HepG2 (cell line): ENCODE measurements around the gene FAM163A. TPM values are rescaled to one million over a fixed set of nuclear protein-coding genes. Genes with fewer than 3 reads are reported as not detected.

ENCODE experiments used
- ATAC-seq: fragments of 200-7000 bp; cut with Tn5 transposase; 3 replicates; pipeline ENCODE4 v1.9.1; 2020; ENCODE audit warnings: mild to moderate bottlenecking, moderate library complexity
- BruUV-seq: library from RNA; stranded (reverse); fragments of 400-500 nt; replicated peaks from 2 replicates; lab custom pipeline; 2021; lab: Mats Ljungman, UMichigan
- CTCF ChIA-PET: fragments of 300-600 bp; formaldehyde crosslinking; extraction: SDS; loops from one replicate; lab custom pipeline; 2021; ENCODE audit warnings: low total read pairs, inconsistent platforms, low intra/inter-chr PET ratio; lab: Yijun Ruan, JAX
- POLR2A ChIA-PET: fragments of 350-600 bp; sonication (Branson Sonifier 250); formaldehyde crosslinking; loops from one replicate; lab custom pipeline; 2020; ENCODE audit warnings: antibody characterized with exemption, inconsistent platforms; lab: Yijun Ruan, JAX
- DNase-seq: peaks from one replicate; pipeline ENCODE4 v3.0.0-alpha.2; 2015; ENCODE audit warnings: low spot score
- FAIRE-seq: peaks from 3 replicates; lab custom pipeline; 2011; peaks lifted over from hg19 to GRCh38; lab: Jason Lieb, UNC
- H2AFZ ChIP-seq: one replicate; pipeline ENCODE4 v1.6.1; 2011; ENCODE audit warnings: low read length, inconsistent platforms
- H3K27ac ChIP-seq: fragments of 300-600 bp; 3 replicates; pipeline ENCODE4 v1.8.0; 2011; ENCODE audit warnings: mixed run types, mild to moderate bottlenecking, mixed read lengths, low read length, inconsistent platforms; ENCODE audit not compliant: insufficient read depth; ENCODE audit errors: extremely low read length
- H3K27me3 ChIP-seq, 2 experiments: fragments of 200-600 bp in 1 of 2; 2 replicates in 1 of 2; 3 replicates in 1 of 2; pipeline versions ENCODE4 v1.6.0 to v1.8.0; 2011; ENCODE audit warnings: low read length in 2 of 2, mild to moderate bottlenecking in 2 of 2, moderate library complexity in 2 of 2, inconsistent platforms in 1 of 2; ENCODE audit not compliant: insufficient read depth in 2 of 2, control insufficient read depth in 1 of 2
- H3K36me3 ChIP-seq, 2 experiments: fragments of 200-600 bp in 1 of 2; replicated peaks in 1 of 2; 2 replicates in 1 of 2; 3 replicates in 1 of 2; pipeline versions ENCODE4 v1.5.1 to v1.8.0; 2011; ENCODE audit warnings: low read length in 2 of 2, inconsistent platforms in 1 of 2; ENCODE audit not compliant: insufficient read depth in 2 of 2, control insufficient read depth in 1 of 2
- H3K4me1 ChIP-seq: 2 replicates; pipeline ENCODE4 v1.5.1; 2012; ENCODE audit warnings: low read length, inconsistent platforms; ENCODE audit not compliant: insufficient read depth
- H3K4me2 ChIP-seq: 2 replicates; pipeline ENCODE4 v1.6.0; 2011; ENCODE audit warnings: low read depth, low read length, inconsistent platforms
- H3K4me3 ChIP-seq, 3 experiments: fragments of 200-600 bp in 1 of 3; sonication (generic), shearing (Covaris generic) in 1 of 3; replicated peaks in 1 of 3; 2 replicates each; pipeline ENCODE4 v1.5.1; 2011 to 2016; ENCODE audit warnings: low read length in 3 of 3, inconsistent platforms in 2 of 3, low read depth in 2 of 3, mild to moderate bottlenecking in 2 of 3, control low read depth in 1 of 3, mixed read lengths in 1 of 3; ENCODE audit not compliant: insufficient read depth in 1 of 3
- H3K79me2 ChIP-seq: one replicate; pipeline ENCODE4 v1.6.1; 2011; ENCODE audit warnings: low read length, inconsistent platforms; ENCODE audit not compliant: insufficient read depth
- H3K9ac ChIP-seq: 2 replicates; pipeline ENCODE4 v1.6.0; 2011; ENCODE audit warnings: mild to moderate bottlenecking, low read depth, low read length, inconsistent platforms; ENCODE audit not compliant: insufficient read depth
- H3K9me3 ChIP-seq: 2 replicates; pipeline ENCODE4 v1.5.1; 2012; ENCODE audit warnings: mild to moderate bottlenecking, low read length
- H4K20me1 ChIP-seq: 2 replicates; pipeline ENCODE4 v1.6.0; 2011; ENCODE audit warnings: inconsistent platforms, mild to moderate bottlenecking, low read length, moderate library complexity; ENCODE audit not compliant: insufficient read depth
- CREB1 ChIP-seq, 2 experiments: fragments of 450-650 bp in 1 of 2; IDR thresholded peaks; 2 replicates each; pipeline ENCODE4 v1.6.1; 2016 to 2017; ENCODE audit warnings: control low read depth in 1 of 2, mild to moderate bottlenecking in 1 of 2, missing compliant biosample characterization in 1 of 2, missing genetic modification characterization in 1 of 2
- GTF2F1 ChIP-seq: fragments of 150-350 bp; IDR thresholded peaks from 2 replicates; pipeline ENCODE4 v1.6.1; 2014; ENCODE audit warnings: low read length
- SMC3 ChIP-seq: IDR thresholded peaks from 2 replicates; pipeline ENCODE4 v1.6.1; 2011; ENCODE audit warnings: low read length, improper control_type of control experiment
- STAG1 ChIP-seq: sonication (generic); formaldehyde crosslinking; IDR thresholded peaks from 2 replicates; pipeline ENCODE4 v1.4.0; 2020; ENCODE audit warnings: missing genetic modification reagents
- XRCC5 ChIP-seq: fragments of 200-400 bp; formaldehyde crosslinking; optimal IDR thresholded peaks from 2 replicates; pipeline ENCODE3; 2017; ENCODE audit warnings: mild to moderate bottlenecking, low read length
- ZNF501 ChIP-seq: sonication (generic); formaldehyde crosslinking; IDR thresholded peaks from 2 replicates; pipeline ENCODE4 v1.5.1; 2020; ENCODE audit warnings: mild to moderate bottlenecking, moderate library complexity, missing genetic modification reagents
- ZNF816 ChIP-seq: sonication (generic); formaldehyde crosslinking; IDR thresholded peaks from 2 replicates; pipeline ENCODE4 v1.8.0; 2022; ENCODE audit warnings: missing genetic modification reagents, mild to moderate bottlenecking, borderline replicate concordance
- WGBS: methylation state at CpG from one replicate; pipeline ENCODE4 v1.1.6; 2017; ENCODE audit warnings: low lambda C conversion rate; 5-methylcytosine and 5-hydroxymethylcytosine counted together
- in situ Hi-C: cut with HindIII; loops from 2 replicates; pipeline ENCODE4 v1.10.0; 2017; ENCODE audit warnings: low pct_unique_long_range_greater_than_20kb; ENCODE audit not compliant: extremely low pct_ligation_motif_present
- intact Hi-C: fragments of 100-400 bp; cut with micrococcal nuclease; formaldehyde crosslinking; loops from one replicate; pipeline ENCODE4 v1.10.0; 2022; ENCODE audit not compliant: unreplicated experiment
- polyA plus RNA-seq, 8 experiments: library from polyadenylated mRNA; depleted of rRNA in 3 of 8; stranded (reverse) in 7 of 8; unstranded in 1 of 8; fragments of >200 nt; fragmentation: Illumina TruSeq in 4 of 8; extraction: Trizol in 4 of 8; gene quantifications; 2 replicates each; pipeline versions ENCODE4 v1.2.1 to v1.2.3, GENCODE V29; 2011 to 2016; ENCODE audit warnings: low read depth in 4 of 8, missing spikeins in 1 of 8, mixed read lengths in 1 of 8; ENCODE audit not compliant: insufficient read depth in 1 of 8
- total RNA-seq, 5 experiments: library from RNA; depleted of rRNA; stranded (reverse); fragments of >200 nt; fragmentation: Illumina TruSeq; extraction: Trizol; gene quantifications; 2 replicates each; pipeline ENCODE4 v1.2.3, GENCODE V29; 2016; ENCODE audit warnings: low read depth in 1 of 5
- TF ChIP-seq, protein P1 (sequence below): sonication (generic); formaldehyde crosslinking; IDR thresholded peaks from 2 replicates; pipeline ENCODE4 v1.5.0; 2020; ENCODE audit warnings: mild to moderate bottlenecking, missing genetic modification reagents, moderate library complexity
- TF ChIP-seq, protein P2 (sequence below): IDR thresholded peaks from 2 replicates; pipeline ENCODE4 v1.6.1; 2016; ENCODE audit warnings: missing compliant biosample characterization, missing genetic modification reagents, borderline replicate concordance

Gene FAM163A
- total and polyA plus RNA-seq, 2 of the 13 experiments (the other 11 are each of a cell fraction or from before 2014, with no cell fraction given): not detected

DNA sequence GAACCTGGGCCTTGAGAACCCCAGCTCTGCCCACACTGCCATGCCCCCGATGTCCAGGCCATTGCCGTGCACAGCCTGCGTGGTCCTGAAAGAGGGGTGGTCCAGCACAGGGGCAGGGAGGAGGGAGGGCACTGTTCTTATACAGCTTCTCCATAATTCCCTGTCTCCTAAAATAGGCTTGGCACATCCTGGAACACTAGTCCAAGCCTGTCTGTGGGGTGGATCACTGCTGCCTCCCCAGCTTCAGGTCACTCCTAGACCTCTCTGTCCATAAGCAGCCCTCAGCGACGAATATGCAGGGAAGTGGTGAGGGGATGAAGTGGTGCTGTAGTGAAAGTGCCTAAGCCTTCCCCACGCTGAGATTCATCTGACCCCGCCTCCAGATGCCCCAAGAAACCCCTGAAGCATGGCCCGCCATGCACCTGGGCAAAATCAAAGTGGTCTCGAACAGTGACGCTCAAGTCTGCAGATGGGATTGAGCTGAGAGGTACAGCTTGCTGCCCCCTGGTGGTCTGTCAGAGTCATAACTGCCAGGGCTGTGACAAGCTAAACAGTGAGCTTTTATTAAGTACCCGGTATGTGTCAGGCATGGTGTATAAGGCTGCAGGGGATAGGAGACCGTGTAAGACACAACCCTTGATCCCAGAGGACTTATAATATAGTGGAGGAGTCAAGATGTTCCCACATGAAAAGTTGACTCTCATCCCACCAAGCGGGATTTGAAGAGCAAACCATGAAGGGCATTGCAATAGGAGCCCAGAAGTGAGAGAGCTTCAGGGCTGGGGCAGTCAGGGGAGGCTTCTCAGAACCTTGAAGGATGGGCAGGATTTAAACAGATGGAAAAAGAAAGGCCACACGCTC is 66.6 kb downstream of the FAM163A start:
- H3K79me2 ChIP-seq: no peaks in the 10 kb centered on the region
- no peak overlapping the region for H3K9ac ChIP-seq
- H3K27me3 ChIP-seq: peaks cover 16 to 48% of the 10 kb centered on the region in 2 experiments; a peak in 4 of 5 replicates
- 26% methylated on average over 12 of the region's 14 CpGs for WGBS
- H3K4me1 ChIP-seq: peaks cover 15% of the 10 kb centered on the region
- intact Hi-C loops: loop anchor here (1.0 kb wide), 1 partner anchor 103 kb away; no protein-coding TSS in a partner anchor
- POLR2A ChIA-PET: no interaction called here
- H4K20me1 ChIP-seq: no peaks in the 10 kb centered on the region
- FAIRE-seq (peak; percentile 72), ATAC-seq (peak; percentile 72)
- no peaks in the 10 kb centered on the region for H3K9me3 ChIP-seq
- H3K27ac ChIP-seq: no peak overlapping the region
- H3K36me3 ChIP-seq: no peaks in the 10 kb centered on the region
- no TSS peak for BruUV-seq
- CTCF ChIA-PET: interaction anchor here (1.4 to 3.3 kb wide), 2 partner anchors 100 to 104 kb away, joined by 4 to 43 read pairs; no protein-coding TSS in a partner anchor
- no peak overlapping the region for H2AFZ ChIP-seq
- H3K4me3 ChIP-seq: no peak overlapping the region
- TF ChIP-seq GTF2F1: no peak
- no peak for TF ChIP-seq ZNF816
- TF ChIP-seq, protein P1, sequence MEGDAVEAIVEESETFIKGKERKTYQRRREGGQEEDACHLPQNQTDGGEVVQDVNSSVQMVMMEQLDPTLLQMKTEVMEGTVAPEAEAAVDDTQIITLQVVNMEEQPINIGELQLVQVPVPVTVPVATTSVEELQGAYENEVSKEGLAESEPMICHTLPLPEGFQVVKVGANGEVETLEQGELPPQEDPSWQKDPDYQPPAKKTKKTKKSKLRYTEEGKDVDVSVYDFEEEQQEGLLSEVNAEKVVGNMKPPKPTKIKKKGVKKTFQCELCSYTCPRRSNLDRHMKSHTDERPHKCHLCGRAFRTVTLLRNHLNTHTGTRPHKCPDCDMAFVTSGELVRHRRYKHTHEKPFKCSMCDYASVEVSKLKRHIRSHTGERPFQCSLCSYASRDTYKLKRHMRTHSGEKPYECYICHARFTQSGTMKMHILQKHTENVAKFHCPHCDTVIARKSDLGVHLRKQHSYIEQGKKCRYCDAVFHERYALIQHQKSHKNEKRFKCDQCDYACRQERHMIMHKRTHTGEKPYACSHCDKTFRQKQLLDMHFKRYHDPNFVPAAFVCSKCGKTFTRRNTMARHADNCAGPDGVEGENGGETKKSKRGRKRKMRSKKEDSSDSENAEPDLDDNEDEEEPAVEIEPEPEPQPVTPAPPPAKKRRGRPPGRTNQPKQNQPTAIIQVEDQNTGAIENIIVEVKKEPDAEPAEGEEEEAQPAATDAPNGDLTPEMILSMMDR (CRISPR knock-in tag): peak; percentile 88
- peak; percentile 21; the same call in 1 of the 2 replicates for TF ChIP-seq CREB1 (IDR thresholded peaks at IDR 0.05)
- no peak for TF ChIP-seq CREB1 (CRISPR knock-in tag; IDR thresholded peaks at IDR 0.05)
- peak; percentile 84 for TF ChIP-seq SMC3
- TF ChIP-seq, protein P2, sequence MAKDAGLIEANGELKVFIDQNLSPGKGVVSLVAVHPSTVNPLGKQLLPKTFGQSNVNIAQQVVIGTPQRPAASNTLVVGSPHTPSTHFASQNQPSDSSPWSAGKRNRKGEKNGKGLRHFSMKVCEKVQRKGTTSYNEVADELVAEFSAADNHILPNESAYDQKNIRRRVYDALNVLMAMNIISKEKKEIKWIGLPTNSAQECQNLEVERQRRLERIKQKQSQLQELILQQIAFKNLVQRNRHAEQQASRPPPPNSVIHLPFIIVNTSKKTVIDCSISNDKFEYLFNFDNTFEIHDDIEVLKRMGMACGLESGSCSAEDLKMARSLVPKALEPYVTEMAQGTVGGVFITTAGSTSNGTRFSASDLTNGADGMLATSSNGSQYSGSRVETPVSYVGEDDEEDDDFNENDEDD: no peak
- TF ChIP-seq XRCC5: peak; percentile 47
- peak; percentile 53 for TF ChIP-seq STAG1 (CRISPR knock-in tag)
- TF ChIP-seq ZNF501 (CRISPR knock-in tag): 0 out of 2 replicates have a peak, but pooled peaks have one; percentile 32
- TF ChIP-seq, all 625 proteins: peak for 6
- in situ Hi-C loops: no loop called here
- no peak overlapping the region for H3K4me2 ChIP-seq
- DNase-seq: peak; percentile 60
